PC-9 (cell line): ENCODE results near the gene SOX13. TPM values are rescaled to one million over a fixed set of nuclear protein-coding genes. Genes with fewer than 3 reads are reported as not detected.

Experiments used
- BruUV-seq: library from RNA; stranded (reverse); fragments of 400-500 nt; replicated peaks from 2 replicates; lab custom pipeline; 2021; lab: Mats Ljungman, UMichigan
- CTCF ChIA-PET: fragments of 300-600 bp; sonication (Branson Sonifier 250); formaldehyde crosslinking; loops from one replicate; lab custom pipeline; 2022; ENCODE audit warnings: antibody characterized with exemption; lab: Charles Lee
- POLR2A ChIA-PET: fragments of 300-600 bp; sonication (Branson Sonifier 250); formaldehyde crosslinking; loops from one replicate; lab custom pipeline; 2022; ENCODE audit warnings: antibody characterized with exemption; ENCODE audit not compliant: unreplicated experiment; lab: Charles Lee
- DNase-seq, 2 experiments: peaks; one replicate each; pipeline versions ENCODE4 v3.0.0 to v3.0.0-alpha.2; 2015 to 2022; ENCODE audit warnings: mixed read lengths in 1 of 2
- H2AFZ ChIP-seq: fragments of 200-600 bp; sonication (generic); 2 replicates; pipeline ENCODE4 v1.8.1; 2017; ENCODE audit warnings: antibody characterized with exemption
- H3F3A ChIP-seq: fragments of 200-600 bp; sonication (generic); 2 replicates; pipeline ENCODE4 v1.8.1; 2017; ENCODE audit warnings: antibody characterized with exemption, mild to moderate bottlenecking, low read depth; ENCODE audit not compliant: insufficient read depth
- H3K27ac ChIP-seq: fragments of 200-600 bp; sonication (generic); 2 replicates; pipeline ENCODE4 v1.6.1; 2016; ENCODE audit warnings: mixed run types
- H3K27me3 ChIP-seq: fragments of 200-600 bp; sonication (generic); 2 replicates; pipeline ENCODE4 v1.6.1; 2016; ENCODE audit warnings: low read depth, mixed run types; ENCODE audit not compliant: insufficient read depth
- H3K36me3 ChIP-seq: fragments of 200-600 bp; sonication (generic); 2 replicates; pipeline ENCODE4 v1.6.1; 2016; ENCODE audit warnings: low read depth, mixed run types
- H3K4me1 ChIP-seq: fragments of 200-600 bp; sonication (generic); replicated peaks from 2 replicates; pipeline ENCODE4 v1.6.1; 2016; ENCODE audit warnings: mixed run types; ENCODE audit not compliant: insufficient read depth
- H3K4me2 ChIP-seq: fragments of 200-600 bp; sonication (generic); 2 replicates; pipeline ENCODE4 v1.6.1; 2017; ENCODE audit warnings: mixed run types
- H3K4me3 ChIP-seq: fragments of 200-600 bp; sonication (generic); 2 replicates; pipeline ENCODE4 v1.6.1; 2016; ENCODE audit warnings: mixed run types
- H3K79me2 ChIP-seq: fragments of 200-600 bp; sonication (generic); 2 replicates; pipeline ENCODE4 v1.6.1; 2017; ENCODE audit warnings: low read depth, mixed run types
- H3K9me2 ChIP-seq: fragments of 200-600 bp; sonication (generic); 2 replicates; pipeline ENCODE4 v1.8.1; 2017; ENCODE audit warnings: mild to moderate bottlenecking; ENCODE audit not compliant: insufficient read depth
- H3K9me3 ChIP-seq: fragments of 200-600 bp; sonication (generic); 2 replicates; pipeline ENCODE4 v1.8.1; 2016; ENCODE audit warnings: low read depth; ENCODE audit not compliant: insufficient read depth
- H4K20me1 ChIP-seq: fragments of 200-600 bp; sonication (generic); 2 replicates; pipeline ENCODE4 v1.8.1; 2017; ENCODE audit not compliant: insufficient read depth
- EZH2 ChIP-seq: fragments of 200-600 bp; sonication (generic); IDR thresholded peaks from 2 replicates; pipeline ENCODE4 v1.8.0; 2017; ENCODE audit warnings: antibody characterized with exemption, low read depth
- intact Hi-C: fragments of 100-400 bp; cut with micrococcal nuclease; formaldehyde crosslinking; loops from one replicate; pipeline ENCODE4 v1.10.0; 2022; ENCODE audit not compliant: unreplicated experiment
- total RNA-seq: library from RNA; stranded (reverse); gene quantifications from 2 replicates; pipeline ENCODE4 v1.2.3, GENCODE V29; 2021
- TF ChIP-seq, protein P1 (sequence below): fragments of 200-600 bp; sonication (generic); conservative IDR thresholded peaks from 2 replicates; pipeline ENCODE4 v1.6.1; 2017; ENCODE audit warnings: mixed run types, antibody characterized with exemption, mild to moderate bottlenecking, moderate library complexity

The SOX13 gene
- total RNA-seq, 1 experiment from 2014 or later: 89.9 TPM

DNA sequence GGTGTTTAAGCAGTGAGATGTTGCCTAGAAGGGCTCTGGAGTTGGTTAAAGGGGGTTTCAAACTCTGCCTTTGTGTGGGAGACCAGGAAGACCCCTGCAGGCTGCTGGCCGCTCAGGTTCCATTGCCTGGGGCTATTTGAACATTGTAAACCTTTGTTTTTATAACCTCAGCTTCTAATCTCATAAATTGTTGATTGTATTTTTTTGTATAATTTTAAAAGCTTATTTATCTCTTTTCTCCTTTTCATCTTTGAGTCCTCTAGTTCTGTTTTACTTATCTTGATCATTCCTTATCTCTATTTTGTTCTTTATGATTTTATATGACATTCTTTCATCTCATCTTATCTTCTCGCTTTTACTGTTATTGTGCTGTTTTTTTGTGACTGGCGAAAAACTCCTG is 45.5 kb upstream of the SOX13 start:
- POLR2A ChIA-PET: no interaction called here
- H3K27me3 ChIP-seq: no peaks in the 10 kb centered on the region
- H3K27ac ChIP-seq: no peak overlapping the region
- no peak overlapping the region for H2AFZ ChIP-seq
- no peaks in the 10 kb centered on the region for H3K36me3 ChIP-seq
- CTCF ChIA-PET: no interaction called here
- no peaks in the 10 kb centered on the region for H3K9me3 ChIP-seq
- H3K9me2 ChIP-seq: no peaks in the 10 kb centered on the region
- no TSS peak for BruUV-seq
- peaks cover 9% of the 10 kb centered on the region; the same call in 1 of the 2 replicates for H3K4me1 ChIP-seq
- no peaks in the 10 kb centered on the region for H3K79me2 ChIP-seq
- TF ChIP-seq EZH2: no peak
- TF ChIP-seq, protein P1, sequence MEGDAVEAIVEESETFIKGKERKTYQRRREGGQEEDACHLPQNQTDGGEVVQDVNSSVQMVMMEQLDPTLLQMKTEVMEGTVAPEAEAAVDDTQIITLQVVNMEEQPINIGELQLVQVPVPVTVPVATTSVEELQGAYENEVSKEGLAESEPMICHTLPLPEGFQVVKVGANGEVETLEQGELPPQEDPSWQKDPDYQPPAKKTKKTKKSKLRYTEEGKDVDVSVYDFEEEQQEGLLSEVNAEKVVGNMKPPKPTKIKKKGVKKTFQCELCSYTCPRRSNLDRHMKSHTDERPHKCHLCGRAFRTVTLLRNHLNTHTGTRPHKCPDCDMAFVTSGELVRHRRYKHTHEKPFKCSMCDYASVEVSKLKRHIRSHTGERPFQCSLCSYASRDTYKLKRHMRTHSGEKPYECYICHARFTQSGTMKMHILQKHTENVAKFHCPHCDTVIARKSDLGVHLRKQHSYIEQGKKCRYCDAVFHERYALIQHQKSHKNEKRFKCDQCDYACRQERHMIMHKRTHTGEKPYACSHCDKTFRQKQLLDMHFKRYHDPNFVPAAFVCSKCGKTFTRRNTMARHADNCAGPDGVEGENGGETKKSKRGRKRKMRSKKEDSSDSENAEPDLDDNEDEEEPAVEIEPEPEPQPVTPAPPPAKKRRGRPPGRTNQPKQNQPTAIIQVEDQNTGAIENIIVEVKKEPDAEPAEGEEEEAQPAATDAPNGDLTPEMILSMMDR: no peak
- no peak for DNase-seq
- no peaks in the 10 kb centered on the region for H4K20me1 ChIP-seq
- H3K4me2 ChIP-seq: no peak overlapping the region
- no peak overlapping the region for H3K4me3 ChIP-seq
- intact Hi-C loops: no loop called here
- no peaks in the 10 kb centered on the region; the same call in 1 of the 2 replicates for H3F3A ChIP-seq

DNA sequence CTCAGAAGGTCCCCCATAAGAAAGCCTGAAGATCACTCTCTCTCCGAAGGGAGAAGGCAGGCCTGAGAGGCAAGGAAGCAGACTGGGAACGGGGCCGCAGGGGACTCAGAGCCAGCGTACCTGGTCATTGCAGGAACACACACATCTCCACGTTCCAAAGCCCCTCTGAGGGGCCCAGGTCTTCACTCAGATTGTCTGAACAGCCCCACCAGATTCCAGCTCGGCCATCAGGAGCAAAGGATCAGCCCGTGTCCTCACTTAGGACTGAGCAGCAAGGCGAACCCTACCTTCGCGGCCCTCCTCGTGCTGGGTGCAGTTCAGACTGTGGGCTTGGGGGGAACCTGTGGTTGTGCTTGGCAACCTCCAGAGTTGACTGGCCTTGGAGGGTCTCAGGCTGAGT is 43.9 kb upstream of the SOX13 start:
- CTCF ChIA-PET: no interaction called here
- no TSS peak for BruUV-seq

DNA sequence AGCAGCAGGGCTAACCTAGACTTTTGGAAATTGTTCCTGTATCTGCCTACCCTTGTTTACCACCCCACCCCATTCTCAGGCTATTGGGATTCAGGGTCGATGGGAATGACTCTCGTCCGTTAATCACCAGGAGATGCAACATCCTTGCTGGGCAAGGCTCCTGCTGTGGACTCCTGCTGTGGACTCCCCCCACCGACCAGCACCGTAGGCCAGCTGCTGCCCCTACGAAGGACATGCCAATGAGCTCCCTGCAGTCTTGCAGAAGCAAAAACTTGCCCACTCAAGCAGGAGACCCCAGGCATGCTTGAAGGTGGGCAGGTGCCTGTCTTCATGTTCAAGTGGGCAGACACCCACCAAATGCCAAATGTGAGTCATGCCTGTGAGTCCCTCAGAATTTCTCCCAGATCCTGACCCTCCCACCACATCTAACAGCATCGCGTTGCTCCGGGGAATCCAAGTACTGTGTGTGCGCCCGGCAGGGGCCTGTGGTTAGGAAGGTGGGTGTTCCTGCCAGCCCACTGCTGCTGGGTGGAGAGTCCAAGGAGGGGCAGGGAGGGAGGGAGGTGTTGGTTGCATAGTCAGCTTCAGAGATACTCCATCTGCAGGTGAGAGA is 41.7 kb upstream of the SOX13 start:
- POLR2A ChIA-PET: no interaction called here
- no TSS peak for BruUV-seq
- no peak for DNase-seq

More for the DNA sequence above, 43.9 kb upstream of the SOX13 start:
- intact Hi-C loops: no loop called here
- H3K36me3 ChIP-seq: no peaks in the 10 kb centered on the region
- no peak for DNase-seq
- no peaks in the 10 kb centered on the region for H3K9me2 ChIP-seq
- peaks cover 9% of the 10 kb centered on the region; the same call in 1 of the 2 replicates for H3K4me1 ChIP-seq
- no peaks in the 10 kb centered on the region; the same call in 1 of the 2 replicates for H3F3A ChIP-seq
- POLR2A ChIA-PET: no interaction called here
- TF ChIP-seq EZH2: no peak
- TF ChIP-seq, protein P1: no peak
- H3K9me3 ChIP-seq: no peaks in the 10 kb centered on the region
- no peaks in the 10 kb centered on the region for H3K27me3 ChIP-seq
- no peak overlapping the region for H2AFZ ChIP-seq
- H3K79me2 ChIP-seq: no peaks in the 10 kb centered on the region
- H3K27ac ChIP-seq: no peak overlapping the region
- no peak overlapping the region for H3K4me2 ChIP-seq
- H4K20me1 ChIP-seq: no peaks in the 10 kb centered on the region
- no peak overlapping the region for H3K4me3 ChIP-seq

More for the DNA sequence above, 41.7 kb upstream of the SOX13 start:
- CTCF ChIA-PET: no interaction called here
- Histone ChIP-seq H2AFZ (no peak overlapping the region), H3K4me2 (no peak overlapping the region), H3K27me3 (no peaks in the 10 kb centered on the region), H3F3A (no peaks in the 10 kb centered on the region; the same call in 1 of the 2 replicates), H3K4me3 (no peak overlapping the region), H4K20me1 (no peaks in the 10 kb centered on the region), H3K36me3 (no peaks in the 10 kb centered on the region), H3K9me3 (no peaks in the 10 kb centered on the region), H3K27ac (no peak overlapping the region), H3K9me2 (no peaks in the 10 kb centered on the region), H3K4me1 (peaks cover 9% of the 10 kb centered on the region; the same call in 1 of the 2 replicates), H3K79me2 (no peaks in the 10 kb centered on the region)
- TF ChIP-seq EZH2: no peak
- TF ChIP-seq, protein P1: no peak
- intact Hi-C loops: no loop called here
